SK-N-SH treated with all-trans-retinoic acid at 6 μM for 48 hours (cell line): ENCODE data around the gene CPNE8.

ENCODE experiments used
- ATAC-seq: fragments of 200-7000 bp; cut with Tn5 transposase; 3 replicates; pipeline ENCODE4 v1.9.1; 2020; ENCODE audit warnings: mild to moderate bottlenecking, moderate library complexity
- ARNTL ChIP-seq: fragments of 450-650 bp; formaldehyde crosslinking; IDR thresholded peaks from 2 replicates; pipeline ENCODE4 v1.5.0; 2020; ENCODE audit warnings: low read depth, mild to moderate bottlenecking, moderate library complexity, borderline replicate concordance
- BACH2 ChIP-seq: fragments of 250-450 bp; sonication (Bioruptor Pico); IDR thresholded peaks from 2 replicates; pipeline ENCODE4 v1.9.0; 2021; ENCODE audit warnings: mild to moderate bottlenecking, borderline replicate concordance
- CSRNP3 ChIP-seq: fragments of 250-450 bp; sonication (Bioruptor Pico); IDR thresholded peaks from 2 replicates; pipeline ENCODE4 v1.5.1; 2021; ENCODE audit warnings: mild to moderate bottlenecking, moderate library complexity
- GLIS3 ChIP-seq: fragments of 250-450 bp; sonication (Bioruptor Pico); IDR thresholded peaks from 2 replicates; pipeline ENCODE4 v1.5.0; 2020; ENCODE audit warnings: mild to moderate bottlenecking, moderate library complexity
- POU6F1 ChIP-seq: fragments of 250-450 bp; sonication (Bioruptor Pico); IDR thresholded peaks from 2 replicates; pipeline ENCODE4 v1.8.0; 2021; ENCODE audit warnings: low read depth, mild to moderate bottlenecking, moderate library complexity, borderline replicate concordance
- RARB ChIP-seq: fragments of 250-450 bp; sonication (Bioruptor Pico); IDR thresholded peaks from 2 replicates; pipeline ENCODE4 v1.8.0; 2021; ENCODE audit warnings: mild to moderate bottlenecking, moderate library complexity
- SNAI2 ChIP-seq: fragments of 250-450 bp; sonication (Bioruptor Pico); IDR thresholded peaks from 2 replicates; pipeline ENCODE4 v1.5.0; 2020; ENCODE audit warnings: mild to moderate bottlenecking, moderate library complexity
- TCF4 ChIP-seq: fragments of 250-450 bp; sonication (Bioruptor Pico); IDR thresholded peaks from 2 replicates; pipeline ENCODE4 v1.8.0; 2021; ENCODE audit warnings: mild to moderate bottlenecking, moderate library complexity, borderline replicate concordance
- TOX ChIP-seq: fragments of 250-450 bp; sonication (Bioruptor Pico); IDR thresholded peaks from 2 replicates; pipeline ENCODE4 v1.8.0; 2021; ENCODE audit warnings: mild to moderate bottlenecking, moderate library complexity, borderline replicate concordance
- TSHZ2 ChIP-seq: fragments of 250-450 bp; sonication (Bioruptor Pico); IDR thresholded peaks from 2 replicates; pipeline ENCODE4 v1.5.0; 2020; ENCODE audit warnings: mild to moderate bottlenecking, moderate library complexity
- ZC3H10 ChIP-seq: fragments of 250-450 bp; sonication (Bioruptor Pico); IDR thresholded peaks from 2 replicates; pipeline ENCODE4 v1.5.1; 2021; ENCODE audit warnings: mild to moderate bottlenecking, moderate library complexity
- ZFP3 ChIP-seq: fragments of 250-450 bp; sonication (Bioruptor Pico); IDR thresholded peaks from 2 replicates; pipeline ENCODE4 v1.5.0; 2020; ENCODE audit warnings: mild to moderate bottlenecking, moderate library complexity
- ZNF70 ChIP-seq: fragments of 450-650 bp; formaldehyde crosslinking; IDR thresholded peaks from 2 replicates; pipeline ENCODE4 v1.5.0; 2020; ENCODE audit warnings: mild to moderate bottlenecking, moderate library complexity
- ZNF8 ChIP-seq: fragments of 450-650 bp; formaldehyde crosslinking; IDR thresholded peaks from 2 replicates; pipeline ENCODE4 v1.5.0; 2020; ENCODE audit warnings: mild to moderate bottlenecking, moderate library complexity
- TF ChIP-seq, protein P1 (sequence below): fragments of 250-450 bp; sonication (Bioruptor Pico); IDR thresholded peaks from 2 replicates; pipeline ENCODE4 v1.5.1; 2020; ENCODE audit warnings: low read depth, mild to moderate bottlenecking, moderate library complexity

The CPNE8 gene

GRCh38 chr12:38629064-38629463 lies 276.3 kb downstream of the CPNE8 start:
- ATAC-seq = no peak
- no peak for TF ChIP-seq GLIS3 (CRISPR knock-in tag)
- TF ChIP-seq POU6F1 = no peak
- TF ChIP-seq ZNF8 = no peak
- TF ChIP-seq SNAI2 = no peak
- TF ChIP-seq CSRNP3 (CRISPR knock-in tag) = no peak
- TF ChIP-seq, protein P1, sequence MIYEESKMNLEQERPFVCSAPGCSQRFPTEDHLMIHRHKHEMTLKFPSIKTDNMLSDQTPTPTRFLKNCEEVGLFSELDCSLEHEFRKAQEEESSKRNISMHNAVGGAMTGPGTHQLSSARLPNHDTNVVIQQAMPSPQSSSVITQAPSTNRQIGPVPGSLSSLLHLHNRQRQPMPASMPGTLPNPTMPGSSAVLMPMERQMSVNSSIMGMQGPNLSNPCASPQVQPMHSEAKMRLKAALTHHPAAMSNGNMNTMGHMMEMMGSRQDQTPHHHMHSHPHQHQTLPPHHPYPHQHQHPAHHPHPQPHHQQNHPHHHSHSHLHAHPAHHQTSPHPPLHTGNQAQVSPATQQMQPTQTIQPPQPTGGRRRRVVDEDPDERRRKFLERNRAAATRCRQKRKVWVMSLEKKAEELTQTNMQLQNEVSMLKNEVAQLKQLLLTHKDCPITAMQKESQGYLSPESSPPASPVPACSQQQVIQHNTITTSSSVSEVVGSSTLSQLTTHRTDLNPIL = no peak
- no peak for TF ChIP-seq ARNTL (CRISPR knock-in tag)
- no peak for TF ChIP-seq TOX (CRISPR knock-in tag)
- no peak for TF ChIP-seq ZC3H10 (CRISPR knock-in tag)
- TF ChIP-seq TCF4 (CRISPR knock-in tag) = no peak

DNA sequence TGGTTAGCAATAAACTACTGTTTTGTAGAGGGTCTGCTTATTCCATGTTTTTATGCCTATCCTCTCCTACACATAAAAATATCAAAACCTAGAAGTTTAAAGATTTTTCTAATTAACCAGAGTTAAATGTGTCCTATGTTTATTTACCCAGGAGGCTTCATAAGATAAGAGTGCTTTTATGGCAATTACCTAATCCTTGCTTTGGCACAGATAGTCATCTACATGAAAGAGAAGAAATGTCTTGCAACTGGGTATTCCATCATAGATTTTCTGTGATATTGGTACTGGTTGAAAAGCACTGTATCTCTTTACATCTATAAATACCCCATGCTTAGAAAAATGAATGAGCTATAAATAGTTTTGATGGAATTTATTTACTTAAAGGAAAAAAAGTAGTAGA lies 277.1 kb downstream of the CPNE8 start:
- TF ChIP-seq BACH2 (CRISPR knock-in tag) (no peak), CSRNP3 (CRISPR knock-in tag) (no peak), SNAI2 (no peak), GLIS3 (CRISPR knock-in tag) (no peak), TSHZ2 (no peak), POU6F1 (no peak), TCF4 (CRISPR knock-in tag) (no peak), ARNTL (CRISPR knock-in tag) (no peak)
- ATAC-seq = no peak

DNA sequence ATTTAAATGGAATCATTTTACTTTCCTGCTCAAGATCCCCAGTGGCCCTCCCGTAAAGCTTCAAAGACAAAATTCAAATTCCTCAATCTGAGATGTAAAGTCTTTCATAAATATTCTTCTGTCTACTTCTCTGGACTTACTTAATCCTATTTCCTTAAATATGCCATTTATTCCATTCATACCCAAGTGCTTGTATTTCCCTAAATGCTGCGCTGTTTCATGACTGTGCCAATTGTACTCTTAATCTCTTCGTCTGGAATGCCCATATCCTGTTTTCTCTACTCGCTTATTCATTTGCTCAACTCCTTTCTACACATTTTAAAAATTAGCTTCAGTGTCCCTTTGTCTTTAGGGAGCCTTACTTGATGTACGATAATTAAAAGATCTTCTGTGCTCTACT lies 280.1 kb downstream of the CPNE8 start:
- TF ChIP-seq POU6F1 (no peak), ZNF70 (CRISPR knock-in tag) (no peak), CSRNP3 (CRISPR knock-in tag) (no peak), ZFP3 (CRISPR knock-in tag) (no peak), RARB (CRISPR knock-in tag) (no peak)
- no peak for ATAC-seq
